ENCODE data around the gene NFIB. TPM values are rescaled to one million over a fixed set of nuclear protein-coding genes. Genes with fewer than 3 reads are reported as not detected.

The NFIB gene
- total and polyA plus RNA-seq, 2 of the 4 experiments (the other 2 are of a cell fraction): 1.4 to 2.0 TPM

DNA sequence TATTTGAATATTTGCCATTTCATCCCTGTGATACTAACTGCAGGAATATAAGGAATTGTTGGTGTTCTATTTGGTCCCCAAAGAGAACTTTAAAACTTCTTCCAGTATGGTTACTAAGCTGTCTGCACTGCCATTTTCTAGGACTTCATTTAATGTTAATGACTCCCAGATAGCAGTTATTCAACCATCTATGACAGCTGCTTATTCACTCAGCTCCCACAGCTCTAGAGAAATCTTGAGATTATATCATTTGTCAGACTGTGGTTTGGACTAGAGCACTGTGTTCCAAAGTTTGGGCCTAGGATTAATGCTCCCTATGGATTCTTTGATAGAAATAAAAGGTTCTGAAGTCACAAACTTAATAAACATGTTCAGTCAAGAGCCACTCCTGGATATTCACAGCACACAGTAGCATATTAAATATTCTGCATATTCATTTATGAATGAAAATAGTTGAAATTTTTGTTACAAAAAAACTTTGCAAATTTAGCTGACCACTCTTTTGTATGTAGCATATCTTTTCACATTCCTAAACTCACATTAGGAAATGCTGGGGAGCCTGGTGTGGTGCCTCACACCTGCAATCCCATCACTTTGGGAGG is 173.7 kb downstream of the NFIB start:
- ChIA-PET CTCF (no interaction called here), POLR2A (ENCODE audit: unreplicated experiment) (no interaction called here)
- in situ Hi-C loops (cut with MboI; ENCODE audit: low sequenced_read_pairs) (no loop called here), intact Hi-C loops (cut with micrococcal nuclease) (no loop called here), dilution Hi-C loops (cut with HindIII; ENCODE audit: low sequenced_read_pairs, unreplicated experiment) (no loop called here)
- Histone ChIP-seq H3K36me3 (ENCODE audit: control insufficient read depth, insufficient read depth, low read length) (no peaks in the 10 kb centered on the region), H3K27me3 (ENCODE audit: control insufficient read depth, insufficient read depth, low read length) (no peaks in the 10 kb centered on the region), H2AK5ac (ENCODE audit: low read depth, low read length) (no peak overlapping the region), H3K9me3 (ENCODE audit: control insufficient read depth, insufficient read depth, low read length) (no peaks in the 10 kb centered on the region), H4K8ac (ENCODE audit: low read depth in 2 of 2, low read length in 2 of 2) (no peak overlapping the region), H3K9me1 (ENCODE audit: insufficient read depth, low read length) (no peaks in the 10 kb centered on the region), H3K14ac (replicated peaks; ENCODE audit: low read depth, low read length) (no peak overlapping the region), H4K5ac (ENCODE audit: low read depth, low read length) (no peak overlapping the region), H3K18ac (ENCODE audit: low read depth, low read length) (no peak overlapping the region), H2AK9ac (replicated peaks; ENCODE audit: low read depth, low read length, poor library complexity) (no peak overlapping the region), H3K27ac (ENCODE audit: insufficient read depth, low read length) (no peak overlapping the region), H2BK5ac (ENCODE audit: low read depth, low read length, poor library complexity, severe bottlenecking) (no peak overlapping the region), H4K91ac (ENCODE audit: insufficient read depth, low read depth, low read length) (no peak overlapping the region), H2BK20ac (ENCODE audit: low read depth, low read length) (no peak overlapping the region), H3K4me3 (ENCODE audit: insufficient read depth, low read depth, low read length) (no peak overlapping the region), H2BK120ac (ENCODE audit: low read depth, low read length) (no peak overlapping the region), H3K56ac (ENCODE audit: extremely low read depth, insufficient read depth, low read length) (no peak overlapping the region), H3K9ac (ENCODE audit: low read depth, low read length) (no peak overlapping the region), H3K23ac (ENCODE audit: low read depth, low read length) (no peak overlapping the region), H3K4me2 (ENCODE audit: low read depth, low read length) (no peak overlapping the region), H3K4me1 (ENCODE audit: control insufficient read depth, insufficient read depth, low read length) (no peaks in the 10 kb centered on the region), H2AFZ (replicated peaks; ENCODE audit: low read length, poor library complexity) (no peak overlapping the region), H4K20me1 (ENCODE audit: insufficient read depth, low read length) (no peaks in the 10 kb centered on the region), H2BK15ac (ENCODE audit: low read depth, low read length) (no peak overlapping the region), H3K4ac (ENCODE audit: low read depth, low read length) (no peak overlapping the region), H3K79me1 (ENCODE audit: low read depth in 1 of 2, low read length in 2 of 2) (no peaks in the 10 kb centered on the region)
- TF ChIP-seq RAD21 (IDR thresholded peaks at IDR 0.05; ENCODE audit: low read length) (no peak), MAZ (IDR thresholded peaks at IDR 0.05; ENCODE audit: borderline replicate concordance, low read depth, low read length) (no peak), RCOR1 (IDR thresholded peaks at IDR 0.05; ENCODE audit: insufficient replicate concordance, low read length) (no peak)
- BruUV-seq (replicated peaks): no TSS peak
- DNase-seq: no peak
- no peak for ATAC-seq (ENCODE audit: low read depth)
